Measurements from ENCODE around the gene HS3ST2.

DNA sequence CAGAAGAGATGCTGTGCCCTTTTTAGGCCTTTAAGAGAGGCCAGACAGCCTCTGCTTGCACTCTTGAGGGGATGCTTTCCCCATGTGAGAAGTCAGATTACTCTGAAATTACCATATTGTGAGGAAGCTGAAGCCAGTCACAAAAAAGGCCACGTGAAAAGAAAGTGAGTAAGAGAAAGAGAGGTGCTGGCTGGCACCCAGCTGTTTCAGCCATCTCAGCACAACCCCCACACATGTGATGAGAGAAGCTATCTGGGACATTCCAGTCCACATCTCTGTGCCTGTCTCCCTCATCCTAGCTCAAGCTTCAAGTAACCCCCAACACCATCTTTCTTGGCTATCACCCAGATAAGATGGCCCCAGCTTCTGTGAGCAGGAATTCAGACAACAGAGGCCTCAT is 131.4 kb downstream of the HS3ST2 start:
- TF ChIP-seq, protein P1, sequence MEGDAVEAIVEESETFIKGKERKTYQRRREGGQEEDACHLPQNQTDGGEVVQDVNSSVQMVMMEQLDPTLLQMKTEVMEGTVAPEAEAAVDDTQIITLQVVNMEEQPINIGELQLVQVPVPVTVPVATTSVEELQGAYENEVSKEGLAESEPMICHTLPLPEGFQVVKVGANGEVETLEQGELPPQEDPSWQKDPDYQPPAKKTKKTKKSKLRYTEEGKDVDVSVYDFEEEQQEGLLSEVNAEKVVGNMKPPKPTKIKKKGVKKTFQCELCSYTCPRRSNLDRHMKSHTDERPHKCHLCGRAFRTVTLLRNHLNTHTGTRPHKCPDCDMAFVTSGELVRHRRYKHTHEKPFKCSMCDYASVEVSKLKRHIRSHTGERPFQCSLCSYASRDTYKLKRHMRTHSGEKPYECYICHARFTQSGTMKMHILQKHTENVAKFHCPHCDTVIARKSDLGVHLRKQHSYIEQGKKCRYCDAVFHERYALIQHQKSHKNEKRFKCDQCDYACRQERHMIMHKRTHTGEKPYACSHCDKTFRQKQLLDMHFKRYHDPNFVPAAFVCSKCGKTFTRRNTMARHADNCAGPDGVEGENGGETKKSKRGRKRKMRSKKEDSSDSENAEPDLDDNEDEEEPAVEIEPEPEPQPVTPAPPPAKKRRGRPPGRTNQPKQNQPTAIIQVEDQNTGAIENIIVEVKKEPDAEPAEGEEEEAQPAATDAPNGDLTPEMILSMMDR (IDR thresholded peaks at IDR 0.05; ENCODE audit: insufficient read depth, low read length, poor library complexity, severe bottlenecking), result no peak
- TF ChIP-seq EZH2phosphoT487 (conservative IDR thresholded peaks at IDR 0.05; ENCODE audit: low read length), result no peak
